Adipocyte (in vitro differentiated cells): ENCODE results near the gene CNNM1.

Source experiments
- DNase-seq: peaks from one replicate; pipeline ENCODE4 v3.0.0-alpha.2; 2015; ENCODE audit warnings: low read depth
- H3K27me3 ChIP-seq: replicated peaks from 2 replicates; pipeline ENCODE4 v1.7.0; 2013; ENCODE audit warnings: mild to moderate bottlenecking, low read length, moderate library complexity; ENCODE audit not compliant: control insufficient read depth, insufficient read depth
- H3K36me3 ChIP-seq: 2 replicates; pipeline ENCODE4 v1.7.0; 2013; ENCODE audit warnings: low read length, mild to moderate bottlenecking, moderate library complexity; ENCODE audit not compliant: control insufficient read depth, insufficient read depth, severe bottlenecking
- H3K4me1 ChIP-seq: 2 replicates; pipeline ENCODE4 v1.7.0; 2013; ENCODE audit warnings: mild to moderate bottlenecking, low read length, moderate library complexity; ENCODE audit not compliant: control insufficient read depth, insufficient read depth
- H3K4me3 ChIP-seq: 2 replicates; pipeline ENCODE4 v1.7.0; 2013; ENCODE audit warnings: mild to moderate bottlenecking, low read length, moderate library complexity
- H3K9ac ChIP-seq: 2 replicates; pipeline ENCODE4 v1.7.0; 2013; ENCODE audit warnings: mild to moderate bottlenecking, low read length, moderate library complexity
- H3K9me3 ChIP-seq: 2 replicates; pipeline ENCODE4 v1.7.0; 2013; ENCODE audit warnings: mild to moderate bottlenecking, low read length, moderate library complexity; ENCODE audit not compliant: control insufficient read depth

CNNM1 gene

GRCh38 chr10:99357691-99358090, 28.5 kb downstream of the CNNM1 start:
- DNase-seq, result no peak
- Histone ChIP-seq H3K36me3 (no peaks in the 10 kb centered on the region), H3K9me3 (no peaks in the 10 kb centered on the region), H3K4me1 (no peaks in the 10 kb centered on the region), H3K27me3 (peaks cover 11% of the 10 kb centered on the region), H3K4me3 (no peak overlapping the region), H3K9ac (no peak overlapping the region)

GRCh38 chr10:99358101-99358500, 28.9 kb downstream of the CNNM1 start:
- no peak for DNase-seq
- H3K4me1 ChIP-seq, result no peaks in the 10 kb centered on the region
- H3K4me3 ChIP-seq, result no peak overlapping the region
- no peaks in the 10 kb centered on the region for H3K9me3 ChIP-seq
- peaks cover 11% of the 10 kb centered on the region for H3K27me3 ChIP-seq
- no peak overlapping the region for H3K9ac ChIP-seq
- no peaks in the 10 kb centered on the region for H3K36me3 ChIP-seq

- Histone ChIP-seq H3K27me3 (peaks cover 11% of the 10 kb centered on the region), H3K9ac (no peak overlapping the region), H3K9me3 (no peaks in the 10 kb centered on the region), H3K4me3 (no peak overlapping the region), H3K4me1 (no peaks in the 10 kb centered on the region), H3K36me3 (no peaks in the 10 kb centered on the region)
- no peak for DNase-seq
Observed at GRCh38 chr10:99360934-99361333, 31.8 kb downstream of the CNNM1 start.

DNA sequence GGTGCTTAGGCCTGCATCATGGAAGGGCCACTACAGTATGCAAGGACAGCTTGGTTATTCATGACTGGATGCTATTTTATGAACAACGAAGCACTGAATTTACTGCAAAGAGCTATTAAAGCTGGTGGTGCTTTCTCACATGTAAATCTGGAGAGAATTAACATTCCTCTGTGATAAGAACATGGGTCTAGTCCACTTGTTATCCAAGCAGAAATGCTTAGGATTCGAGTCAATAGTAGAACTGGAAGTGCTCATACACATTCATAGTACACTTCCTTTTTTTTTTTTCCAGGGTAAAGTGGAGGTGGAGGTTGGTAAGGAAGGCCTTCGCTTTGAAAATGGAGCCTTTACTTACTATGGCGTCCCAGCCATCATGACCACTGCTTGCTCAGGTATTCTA, 35.0 kb downstream of the CNNM1 start:
- no peak overlapping the region for H3K4me3 ChIP-seq
- no peak overlapping the region for H3K9ac ChIP-seq
- H3K4me1 ChIP-seq, result peaks cover 5% of the 10 kb centered on the region
- peak; percentile 78 for DNase-seq
- H3K9me3 ChIP-seq, result no peaks in the 10 kb centered on the region
- H3K27me3 ChIP-seq, result peaks cover 6% of the 10 kb centered on the region
- H3K36me3 ChIP-seq, result no peaks in the 10 kb centered on the region

- H3K27me3 ChIP-seq, result peaks cover 6% of the 10 kb centered on the region
- H3K9ac ChIP-seq, result no peak overlapping the region
- no peak for DNase-seq
- H3K9me3 ChIP-seq, result no peaks in the 10 kb centered on the region
- H3K4me3 ChIP-seq, result no peak overlapping the region
- peaks cover 5% of the 10 kb centered on the region for H3K4me1 ChIP-seq
- no peaks in the 10 kb centered on the region for H3K36me3 ChIP-seq
Observed at GRCh38 chr10:99365311-99365710, 36.2 kb downstream of the CNNM1 start.

DNA sequence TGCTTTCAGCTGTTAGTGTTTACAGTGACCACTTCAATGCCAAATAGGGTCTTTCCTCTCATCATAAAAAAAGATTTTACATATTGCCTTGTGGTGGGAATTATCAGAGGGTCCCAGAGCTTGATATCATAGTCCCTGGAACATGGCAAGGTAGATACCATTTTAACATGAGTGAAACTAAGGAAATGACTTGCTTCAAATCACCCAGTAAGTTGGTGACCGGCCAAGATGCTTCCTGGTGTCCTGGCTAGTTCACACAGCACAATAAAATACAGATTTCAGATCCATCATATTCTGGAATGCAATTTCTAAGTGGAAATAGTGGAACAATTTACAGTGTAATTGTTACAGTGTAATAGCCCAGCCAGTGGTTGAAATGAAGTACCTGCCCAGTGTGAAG, 36.6 kb downstream of the CNNM1 start:
- Histone ChIP-seq H3K9me3 (no peaks in the 10 kb centered on the region), H3K4me1 (peaks cover 5% of the 10 kb centered on the region), H3K9ac (no peak overlapping the region), H3K36me3 (no peaks in the 10 kb centered on the region), H3K27me3 (peaks cover 6% of the 10 kb centered on the region), H3K4me3 (no peak overlapping the region)
- DNase-seq, result no peak

- DNase-seq, result peak; percentile 54
- Histone ChIP-seq H3K4me1 (peaks cover 5% of the 10 kb centered on the region), H3K4me3 (no peak overlapping the region), H3K9ac (no peak overlapping the region), H3K36me3 (no peaks in the 10 kb centered on the region), H3K9me3 (no peaks in the 10 kb centered on the region), H3K27me3 (peaks cover 4% of the 10 kb centered on the region)
Observed at GRCh38 chr10:99366666-99367065, 37.5 kb downstream of the CNNM1 start.

DNA sequence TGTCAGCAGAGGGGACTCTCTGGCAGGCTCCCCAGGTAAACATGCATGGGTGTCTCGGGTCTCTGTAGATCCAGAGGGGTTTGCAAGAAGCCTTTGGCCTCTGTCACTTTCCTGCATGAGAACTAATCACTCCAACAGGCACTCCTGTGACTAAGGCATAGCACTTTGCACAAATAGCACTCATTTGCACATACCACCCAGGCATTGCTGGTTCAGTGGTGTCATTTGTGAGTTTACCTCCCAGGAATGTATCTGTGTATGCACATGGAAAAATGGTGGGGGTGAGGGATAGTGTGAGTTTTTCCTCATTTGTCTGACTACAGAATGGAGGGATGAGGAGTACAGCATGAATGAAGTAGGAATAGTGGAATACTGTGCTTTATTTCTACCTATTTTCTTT, 39.5 kb downstream of the CNNM1 start:
- Histone ChIP-seq H3K9ac (no peak overlapping the region), H3K36me3 (no peaks in the 10 kb centered on the region), H3K27me3 (peaks cover 4% of the 10 kb centered on the region), H3K4me1 (peaks cover 20% of the 10 kb centered on the region), H3K4me3 (no peak overlapping the region), H3K9me3 (no peaks in the 10 kb centered on the region)
- peak; percentile 40 for DNase-seq

- H3K4me3 ChIP-seq, result no peak overlapping the region
- H3K27me3 ChIP-seq, result peaks cover 4% of the 10 kb centered on the region
- DNase-seq, result peak; percentile 70
Observed at GRCh38 chr10:99369126-99369525, 40.0 kb downstream of the CNNM1 start.

GRCh38 chr10:99369551-99369950, 40.4 kb downstream of the CNNM1 start:
- Histone ChIP-seq H3K9ac (no peak overlapping the region), H3K36me3 (no peaks in the 10 kb centered on the region), H3K4me1 (peaks cover 20% of the 10 kb centered on the region), H3K4me3 (no peak overlapping the region), H3K27me3 (peaks cover 4% of the 10 kb centered on the region), H3K9me3 (no peaks in the 10 kb centered on the region)
- DNase-seq, result peak; percentile 85

More at GRCh38 chr10:99369126-99369525, 40.0 kb downstream of the CNNM1 start:
- H3K9me3 ChIP-seq, result no peaks in the 10 kb centered on the region
- H3K36me3 ChIP-seq, result no peaks in the 10 kb centered on the region
- no peak overlapping the region for H3K9ac ChIP-seq
- peaks cover 20% of the 10 kb centered on the region for H3K4me1 ChIP-seq

- Histone ChIP-seq H3K4me1 (peaks cover 33% of the 10 kb centered on the region), H3K4me3 (no peak overlapping the region), H3K27me3 (peaks cover 4% of the 10 kb centered on the region), H3K9me3 (no peaks in the 10 kb centered on the region), H3K9ac (no peak overlapping the region), H3K36me3 (no peaks in the 10 kb centered on the region)
- peak; percentile 76 for DNase-seq
Observed at GRCh38 chr10:99370993-99371392, 41.8 kb downstream of the CNNM1 start.

- H3K36me3 ChIP-seq, result no peaks in the 10 kb centered on the region
- peak; percentile 96 for DNase-seq
- H3K4me1 ChIP-seq, result peaks cover 33% of the 10 kb centered on the region
- no peaks in the 10 kb centered on the region for H3K9me3 ChIP-seq
- H3K4me3 ChIP-seq, result peak overlapping the region; percentile 41
- H3K27me3 ChIP-seq, result peaks cover 4% of the 10 kb centered on the region
- H3K9ac ChIP-seq, result no peak overlapping the region
Observed at GRCh38 chr10:99372546-99373271, 43.6 kb downstream of the CNNM1 start.
